ENCODE results near the gene FMOD.

The FMOD gene

GRCh38 chr1:203379825-203380224 lies 28.9 kb upstream of the FMOD start (continued):
- TF ChIP-seq ZNF37A (tag by site-specific recombination; IDR thresholded peaks at IDR 0.05) (no peak), RBAK (tag by site-specific recombination; IDR thresholded peaks at IDR 0.05) (no peak), PRDM2 (tag by site-specific recombination; IDR thresholded peaks at IDR 0.05; ENCODE audit: borderline replicate concordance) (no peak), CTCF (tag by site-specific recombination; IDR thresholded peaks at IDR 0.05) (no peak), SP2 (tag by site-specific recombination; IDR thresholded peaks at IDR 0.05) (no peak), ZNF132 (tag by site-specific recombination; IDR thresholded peaks at IDR 0.05; ENCODE audit: borderline replicate concordance) (no peak)

- POLR2A ChIA-PET = no interaction called here
These were observed 27.8 kb upstream of the FMOD start for GRCh38 chr1:203378556-203379245.

More at GRCh38 chr1:203378556-203379245, 27.8 kb upstream of the FMOD start:
- Histone ChIP-seq H3K36me3 (ENCODE audit: control insufficient read depth in 2 of 2, insufficient read depth in 1 of 2, low read length in 2 of 2) (no peaks in the 10 kb centered on the region), H3K4me3 (ENCODE audit: low read depth, low read length) (no peak overlapping the region), H3K9me3 (ENCODE audit: control insufficient read depth, insufficient read depth, low read depth, low read length) (no peaks in the 10 kb centered on the region), H3K27ac (ENCODE audit: extremely low read depth, low read depth, low read length) (no peak overlapping the region), H3K4me1 (ENCODE audit: control insufficient read depth, insufficient read depth, low read length) (no peaks in the 10 kb centered on the region)
- CTCF ChIA-PET = interaction anchor here (0.6 to 1.8 kb wide), 3 partner anchors 109 to 340 kb away, joined by 3 to 7 read pairs (median 3); no protein-coding TSS in a partner anchor
- TF ChIP-seq ZNF138 (tag by site-specific recombination; IDR thresholded peaks at IDR 0.05; ENCODE audit: borderline replicate concordance) (no peak), GLIS2 (tag by site-specific recombination; IDR thresholded peaks at IDR 0.05) (no peak), ZNF366 (tag by site-specific recombination; conservative IDR thresholded peaks at IDR 0.05) (no peak), ZNF639 (tag by site-specific recombination; IDR thresholded peaks at IDR 0.05) (no peak), ZNF2 (tag by site-specific recombination; IDR thresholded peaks at IDR 0.05) (no peak), ZNF121 (tag by site-specific recombination; IDR thresholded peaks at IDR 0.05) (no peak), ZNF280C (tag by site-specific recombination; IDR thresholded peaks at IDR 0.05) (no peak), ZNF645 (tag by site-specific recombination; IDR thresholded peaks at IDR 0.05) (no peak)
